Measurements from ENCODE around the gene DNAH9. TPM values are rescaled to one million over a fixed set of nuclear protein-coding genes. Genes with fewer than 3 reads are reported as not detected.
A peak's percentile ranks its signal among the peaks of the same experiment; 100 is the strongest.

The DNAH9 gene
- total RNA-seq, 1 donor from 2014 or later, result under 0.01 TPM

DNA sequence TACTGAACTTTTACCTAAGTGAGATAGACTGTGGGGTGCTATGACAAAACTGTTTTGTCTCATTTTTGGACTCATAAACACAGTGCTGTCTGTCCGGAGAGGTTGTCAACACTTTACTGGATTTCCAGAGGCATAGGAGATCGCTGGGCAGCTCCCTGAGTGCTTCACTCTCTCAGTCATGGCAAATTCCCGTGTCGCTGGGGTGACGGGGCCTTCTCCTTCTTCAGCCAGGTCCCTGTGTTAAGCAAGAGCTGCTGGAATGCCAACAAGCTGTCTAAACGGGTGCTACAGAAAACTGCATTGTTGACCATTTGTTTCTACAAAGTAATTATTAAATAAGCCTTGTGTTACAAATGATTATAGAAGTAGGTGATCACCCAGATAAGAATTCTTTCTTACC is 141.6 kb downstream of the DNAH9 start:
- no peak for DNase-seq (ENCODE audit: low read depth in 2 of 2)

DNA sequence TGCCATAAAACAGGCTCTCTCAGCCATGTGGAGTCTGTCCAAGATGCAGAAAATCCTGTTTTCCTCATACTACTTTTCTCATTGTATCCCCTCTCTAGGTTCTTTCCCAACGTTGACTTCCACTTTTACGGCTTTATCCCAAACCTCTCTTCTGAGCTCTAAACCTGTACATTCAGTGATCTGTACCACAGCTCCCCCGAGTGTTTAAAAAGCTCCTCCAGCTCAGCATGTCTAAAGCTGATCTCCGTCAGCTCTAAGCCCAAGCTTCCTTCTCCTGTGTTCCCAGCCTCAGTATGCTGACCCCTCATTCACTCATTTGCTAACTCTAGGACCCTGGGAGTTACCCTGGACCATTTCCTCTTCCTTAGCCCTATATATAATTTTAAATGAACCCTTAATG is 144.6 kb downstream of the DNAH9 start:
- no peak for DNase-seq (ENCODE audit: low read depth in 2 of 2)

- DNase-seq (ENCODE audit: low read depth in 2 of 2), result no peak
Observed at GRCh38 chr17:11744696-11745095, 146.4 kb downstream of the DNAH9 start.

- no peak for DNase-seq (ENCODE audit: low read depth in 2 of 2)
Observed at GRCh38 chr17:11747441-11747840, 149.2 kb downstream of the DNAH9 start.

DNA sequence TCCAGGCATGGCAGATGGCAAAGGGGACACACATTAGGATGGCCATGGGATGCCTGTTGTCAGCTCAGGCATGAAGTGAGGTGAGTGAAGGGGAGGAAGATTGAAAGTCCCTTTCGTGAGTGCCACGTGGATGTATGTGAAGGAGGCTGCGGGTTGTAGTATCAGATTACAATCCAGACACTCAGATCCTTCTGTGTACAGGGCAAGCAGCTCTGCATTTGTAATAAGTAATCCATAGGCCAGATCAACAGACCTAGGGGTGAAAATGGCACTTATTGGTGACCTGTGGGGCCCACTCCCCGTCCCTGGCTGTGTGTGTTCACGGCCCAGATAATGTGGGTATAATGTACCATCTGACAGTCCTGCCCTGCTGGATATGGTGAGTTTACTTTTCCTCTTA is 159.5 kb downstream of the DNAH9 start:
- DNase-seq (ENCODE audit: low read depth in 2 of 2), result no peak

DNA sequence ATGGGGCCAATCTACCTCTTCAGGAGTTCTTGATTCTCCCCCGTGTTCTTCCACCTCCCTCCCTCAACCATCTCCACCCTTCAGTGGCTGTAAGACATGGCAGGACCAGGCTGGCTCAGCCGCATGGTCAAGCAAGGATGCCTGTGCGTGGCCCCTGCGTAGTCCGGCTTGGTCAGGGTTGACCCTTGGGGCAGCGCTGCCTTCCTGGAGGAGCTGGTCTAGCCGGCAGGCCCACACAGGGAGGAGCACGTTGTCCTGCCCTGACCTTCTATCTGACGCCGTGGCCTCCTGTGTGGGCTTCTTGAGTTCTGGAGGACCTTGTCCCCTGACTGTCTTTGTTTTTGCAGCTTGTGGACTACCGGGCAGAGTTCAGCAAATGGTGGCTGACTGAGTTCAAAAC is 169.8 kb downstream of the DNAH9 start:
- no peak for DNase-seq (ENCODE audit: low read depth in 2 of 2)

DNA sequence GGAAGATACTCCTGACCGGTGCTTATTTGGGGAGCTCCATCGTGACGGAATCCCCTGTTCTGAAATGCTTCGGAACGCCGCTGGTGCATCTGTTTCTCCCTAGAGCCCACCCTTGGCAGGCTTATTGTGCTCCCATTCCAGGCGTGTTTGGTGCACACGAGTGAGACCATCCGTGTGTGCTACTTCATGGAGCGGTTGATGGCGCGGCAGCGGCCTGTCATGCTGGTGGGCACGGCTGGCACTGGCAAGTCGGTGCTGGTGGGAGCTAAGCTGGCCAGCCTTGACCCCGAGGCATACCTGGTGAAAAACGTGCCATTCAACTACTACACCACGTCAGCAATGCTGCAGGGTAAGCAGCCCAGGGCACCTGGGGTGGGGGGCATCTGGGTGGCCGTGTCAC is 170.7 kb downstream of the DNAH9 start:
- no peak for DNase-seq (ENCODE audit: low read depth in 2 of 2)

DNA sequence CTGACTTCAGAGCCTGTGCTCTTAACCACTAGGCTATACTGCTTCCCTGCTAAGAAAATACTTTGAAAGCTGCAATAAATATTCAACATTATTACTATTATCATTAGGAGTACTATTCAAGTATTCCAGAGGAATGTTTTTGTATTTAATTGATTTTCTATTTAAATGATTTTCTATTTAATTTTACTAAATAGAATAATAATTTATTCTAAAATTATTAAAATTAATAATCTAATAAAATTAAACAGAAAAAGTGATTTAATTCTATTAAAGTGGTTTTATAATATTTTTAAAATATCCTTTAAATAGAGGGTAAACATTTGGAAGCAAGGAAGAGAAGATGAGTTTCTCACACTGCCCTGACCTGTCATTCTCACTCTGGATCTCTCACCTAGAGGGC is 173.8 kb downstream of the DNAH9 start:
- no peak for DNase-seq (ENCODE audit: low read depth in 2 of 2)

DNA sequence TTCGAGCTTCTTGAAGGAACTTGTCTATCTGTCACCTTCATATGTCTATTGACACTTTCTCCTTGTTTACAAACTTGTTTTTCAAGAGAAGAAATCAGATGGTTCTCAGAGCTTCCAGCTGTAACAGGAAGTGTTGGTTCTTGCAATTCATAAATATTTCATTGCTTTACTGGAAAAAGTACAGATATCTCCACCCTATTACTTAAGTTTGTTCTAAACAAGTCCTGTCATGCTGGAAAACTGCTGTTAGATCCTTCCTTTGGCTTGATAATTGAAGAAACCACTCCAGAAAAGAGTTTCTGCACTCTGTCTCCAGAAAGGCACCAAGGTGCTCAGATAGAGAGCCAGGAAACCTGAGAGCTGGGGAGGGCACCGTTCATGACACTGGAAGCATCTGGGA is 181.6 kb downstream of the DNAH9 start:
- no peak for DNase-seq (ENCODE audit: low read depth in 2 of 2)

- no peak for DNase-seq (ENCODE audit: low read depth in 2 of 2)
Observed at GRCh38 chr17:11780621-11781020, 182.4 kb downstream of the DNAH9 start.

GRCh38 chr17:11786711-11787438 is 188.6 kb downstream of the DNAH9 start:
- no peak for DNase-seq (ENCODE audit: low read depth in 2 of 2)

DNA sequence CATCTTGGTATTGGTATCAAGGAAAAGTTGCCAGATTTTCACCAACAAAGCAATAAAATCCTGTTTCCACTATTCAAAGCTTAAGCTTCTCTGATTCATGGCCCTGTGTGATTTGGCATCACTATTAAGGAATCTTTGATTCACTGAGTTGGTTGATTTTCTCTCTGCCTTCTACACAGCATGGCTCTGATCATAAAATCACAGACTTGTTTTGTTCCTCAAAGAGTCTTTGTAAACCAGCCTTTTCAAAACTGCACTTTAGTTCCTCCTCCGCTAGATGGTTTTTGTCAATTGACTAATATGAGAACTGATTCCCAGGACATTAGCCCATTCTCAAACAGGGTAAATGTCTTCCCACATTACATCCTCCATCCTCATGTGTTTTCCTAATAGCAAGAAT is 197.6 kb downstream of the DNAH9 start:
- no peak for DNase-seq (ENCODE audit: low read depth in 2 of 2)

DNA sequence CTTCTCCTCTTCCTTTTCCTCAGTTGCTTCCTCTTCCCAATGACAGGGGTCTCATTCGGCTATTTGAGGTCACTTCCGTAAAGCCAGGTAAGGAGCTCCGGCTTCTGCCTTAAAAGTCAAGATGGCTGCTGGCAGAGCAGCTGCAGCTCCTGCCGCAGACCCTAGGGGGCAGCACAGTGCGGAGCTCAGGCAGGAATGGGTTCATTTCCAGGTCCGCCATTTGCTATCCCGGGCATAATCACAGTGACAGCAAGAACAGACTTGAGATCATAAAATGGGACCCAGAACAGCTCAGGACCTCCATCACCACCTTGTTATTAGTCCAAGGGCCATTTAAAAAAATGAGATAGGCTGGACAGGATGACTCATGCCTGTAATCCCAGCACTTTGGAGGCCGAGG is 199.5 kb downstream of the DNAH9 start:
- no peak for DNase-seq (ENCODE audit: low read depth in 2 of 2)

GRCh38 chr17:11803231-11803969 is 205.1 kb downstream of the DNAH9 start:
- DNase-seq (ENCODE audit: low read depth in 2 of 2), result no peak

- DNase-seq (ENCODE audit: low read depth in 2 of 2), result no peak
Observed at GRCh38 chr17:11805138-11805537, 206.9 kb downstream of the DNAH9 start.

DNA sequence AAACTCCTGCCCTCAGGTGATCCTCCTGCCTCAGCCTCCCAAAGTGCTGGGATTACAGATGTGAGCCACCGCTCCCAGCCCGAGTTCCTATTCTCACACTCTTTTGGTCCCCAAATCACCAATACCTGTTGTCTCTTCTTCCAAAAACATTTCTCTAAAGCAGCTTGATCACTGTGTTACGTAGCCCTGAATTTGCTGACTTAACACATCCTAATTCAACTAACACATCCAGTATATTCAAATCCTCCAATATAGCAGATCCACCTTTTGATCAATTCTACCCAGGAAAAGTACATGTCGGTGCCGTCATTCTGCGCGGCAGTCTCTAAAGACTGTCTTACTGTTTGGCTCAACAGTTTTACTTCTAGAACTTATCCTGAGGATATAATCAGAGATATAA is 207.7 kb downstream of the DNAH9 start:
- no peak for DNase-seq (ENCODE audit: low read depth in 2 of 2)

DNA sequence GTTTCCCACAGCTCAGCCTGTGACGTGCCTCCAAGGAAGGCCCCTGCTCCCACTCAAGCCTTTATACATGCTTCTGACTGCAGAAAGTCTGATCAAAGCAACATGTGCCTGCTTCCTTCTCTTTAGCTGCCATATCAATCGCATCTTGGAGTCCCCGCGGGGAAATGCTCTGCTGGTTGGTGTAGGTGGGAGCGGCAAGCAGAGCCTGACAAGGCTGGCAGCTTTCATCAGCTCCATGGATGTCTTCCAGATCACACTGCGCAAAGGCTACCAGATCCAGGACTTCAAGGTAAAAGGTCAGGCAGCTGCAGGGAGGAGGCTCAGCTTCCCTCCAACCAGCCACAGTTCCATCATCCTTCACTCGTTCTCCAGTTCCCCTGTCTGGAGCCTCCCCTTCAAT is 209.3 kb downstream of the DNAH9 start:
- DNase-seq (ENCODE audit: low read depth in 2 of 2), result no peak

- DNase-seq (ENCODE audit: low read depth in 2 of 2), result no peak
Observed at GRCh38 chr17:11813278-11813677, 215.0 kb downstream of the DNAH9 start.

DNA sequence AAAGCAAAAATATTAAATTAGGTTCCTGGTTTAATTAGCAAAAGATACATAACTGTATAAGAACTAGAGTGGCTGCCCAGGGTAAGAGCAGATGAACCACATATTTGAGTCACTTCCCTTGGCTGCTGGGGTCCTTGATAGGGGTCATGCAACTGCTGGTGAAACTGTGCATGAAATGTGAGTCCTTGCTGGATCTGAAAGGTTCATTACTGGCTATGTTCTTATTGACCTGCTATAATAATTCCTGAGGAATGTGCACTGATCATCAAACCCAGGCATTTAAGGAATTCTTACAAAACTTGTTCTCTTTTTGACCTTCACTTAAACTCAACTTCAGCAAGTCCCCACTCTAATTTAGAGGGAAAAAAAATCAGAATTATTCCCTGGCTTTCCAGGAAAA is 215.6 kb downstream of the DNAH9 start:
- DNase-seq (ENCODE audit: low read depth in 2 of 2), result no peak

GRCh38 chr17:11814655-11815262 is 216.5 kb downstream of the DNAH9 start:
- peak in 1 of 2 donors; percentile 1 for DNase-seq (ENCODE audit: low read depth in 2 of 2)

- DNase-seq (ENCODE audit: low read depth in 2 of 2), result no peak
Observed at GRCh38 chr17:11816409-11816808, 218.1 kb downstream of the DNAH9 start.

DNA sequence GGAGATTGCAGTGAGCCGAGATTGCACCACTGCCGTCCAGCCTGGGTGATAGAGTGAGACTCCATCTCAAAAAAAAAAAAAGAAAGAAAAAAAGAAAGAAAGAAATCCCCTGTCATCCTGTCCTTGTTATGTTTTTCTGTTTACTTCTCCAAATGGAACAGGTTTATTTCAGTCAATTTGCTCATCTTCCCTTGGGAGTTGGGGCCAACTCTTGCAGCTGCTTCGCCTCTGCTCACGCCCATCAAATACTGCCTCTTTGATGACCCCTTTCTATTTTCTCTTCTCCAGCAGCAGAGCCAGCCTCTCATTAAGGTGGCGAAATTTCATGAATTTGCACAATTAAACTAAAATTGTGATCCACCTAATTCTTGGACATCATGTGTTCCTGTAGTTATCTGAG is 225.6 kb downstream of the DNAH9 start:
- DNase-seq (ENCODE audit: low read depth in 2 of 2), result no peak

Measured in dermis microvascular lymphatic vessel endothelial cell (primary cell).